SU-DHL-6 (cell line): ENCODE results near the gene DNASE1L2.

Experiments
- CTCF ChIP-seq: fragments of 200-600 bp; sonication (generic); IDR thresholded peaks from one replicate; pipeline ENCODE4 v1.5.1; 2017; ENCODE audit warnings: antibody characterized with exemption, mild to moderate bottlenecking, low read length, moderate library complexity; ENCODE audit not compliant: insufficient read depth, poor library complexity, severe bottlenecking
- EZH2phosphoT487 ChIP-seq: fragments of 200-600 bp; sonication (generic), shearing (Covaris generic); conservative IDR thresholded peaks from 2 replicates; pipeline ENCODE4 v1.6.1; 2018; ENCODE audit warnings: mild to moderate bottlenecking, antibody characterized with exemption, low read length, moderate library complexity, mixed read lengths

GRCh38 chr16:2235695-2236336, 428 bp upstream of the DNASE1L2 start:
- TF ChIP-seq CTCF: no peak
- no peak for TF ChIP-seq EZH2phosphoT487
